SK-N-SH (cell line): ENCODE measurements around the gene KCNJ15. TPM values are rescaled to one million over a fixed set of nuclear protein-coding genes. Genes with fewer than 3 reads are reported as not detected.

ENCODE experiments used
- CTCF ChIA-PET: fragments of 300-600, 350-600 bp; formaldehyde crosslinking; extraction: SDS; loops from one replicate; lab custom pipeline; 2021; lab: Yijun Ruan, JAX
- POLR2A ChIA-PET: fragments of 350-600 bp; sonication (Branson Sonifier 250); formaldehyde crosslinking; extraction: SDS; loops from one replicate; lab custom pipeline; 2020; ENCODE audit warnings: antibody characterized with exemption, inconsistent platforms; lab: Yijun Ruan, JAX
- DNase-seq: peaks from one replicate; pipeline ENCODE4 v3.0.0; 2012
- H2AFZ ChIP-seq: fragments of 200-600 bp; sonication (generic); 2 replicates; pipeline ENCODE4 v1.8.1; 2016; ENCODE audit warnings: antibody characterized with exemption, mild to moderate bottlenecking, low read depth
- H3F3A ChIP-seq: fragments of 200-600 bp; sonication (generic); replicated peaks from 2 replicates; pipeline ENCODE3; 2016; ENCODE audit warnings: antibody characterized with exemption, mild to moderate bottlenecking; ENCODE audit not compliant: insufficient read depth
- H3K27ac ChIP-seq, 2 experiments: fragments of 200-500 bp in 1 of 2; fragments of 200-600 bp in 1 of 2; sonication (Bioruptor generic) in 1 of 2; sonication (generic), shearing (Covaris generic) in 1 of 2; 2 replicates each; pipeline versions ENCODE4 v1.5.1 to v1.6.1; 2014 to 2016; ENCODE audit warnings: low read depth in 2 of 2, inconsistent platforms in 1 of 2, low read length in 1 of 2, mild to moderate bottlenecking in 1 of 2, mixed read lengths in 1 of 2
- H3K27me3 ChIP-seq: fragments of 200-600 bp; sonication (generic), shearing (Covaris generic); 2 replicates; pipeline ENCODE4 v1.6.1; 2016; ENCODE audit warnings: mixed run types; ENCODE audit not compliant: insufficient read depth
- H3K36me3 ChIP-seq, 2 experiments: fragments of 200-500 bp in 1 of 2; fragments of 200-600 bp in 1 of 2; sonication (Bioruptor generic) in 1 of 2; sonication (generic) in 1 of 2; replicated peaks in 1 of 2; 2 replicates each; pipeline versions ENCODE3 to v1.5.1; 2014 to 2016; ENCODE audit warnings: low read length in 1 of 2, mild to moderate bottlenecking in 1 of 2; ENCODE audit not compliant: insufficient read depth in 2 of 2, control insufficient read depth in 1 of 2
- H3K4me1 ChIP-seq, 2 experiments: fragments of 200-500 bp in 1 of 2; fragments of 200-600 bp in 1 of 2; sonication (Bioruptor generic) in 1 of 2; sonication (generic), shearing (Covaris generic) in 1 of 2; 2 replicates each; pipeline versions ENCODE4 v1.5.1 to v1.6.1; 2014 to 2016; ENCODE audit warnings: low read depth in 1 of 2, low read length in 1 of 2, mixed run types in 1 of 2; ENCODE audit not compliant: insufficient read depth in 2 of 2, control insufficient read depth in 1 of 2
- H3K4me2 ChIP-seq: fragments of 200-600 bp; sonication (generic), shearing (Covaris generic); 2 replicates; pipeline ENCODE4 v1.6.1; 2017; ENCODE audit warnings: mixed run types
- H3K4me3 ChIP-seq, 2 experiments: fragments of 200-500 bp in 1 of 2; fragments of 200-600 bp in 1 of 2; sonication (Bioruptor generic) in 1 of 2; sonication (generic), shearing (Covaris generic) in 1 of 2; 2 replicates each; pipeline versions ENCODE4 v1.5.1 to v1.8.1; 2014 to 2016; ENCODE audit warnings: low read depth in 2 of 2, inconsistent platforms in 1 of 2, low read length in 1 of 2, mild to moderate bottlenecking in 1 of 2, mixed read lengths in 1 of 2, moderate library complexity in 1 of 2
- H3K79me2 ChIP-seq: fragments of 200-600 bp; sonication (generic); 2 replicates; pipeline ENCODE4 v1.8.1; 2017; ENCODE audit warnings: mild to moderate bottlenecking; ENCODE audit not compliant: insufficient read depth
- H3K9ac ChIP-seq: fragments of 200-600 bp; sonication (generic); 2 replicates; pipeline ENCODE4 v1.6.1; 2017; ENCODE audit warnings: mixed run types
- H3K9me2 ChIP-seq: fragments of 200-600 bp; sonication (generic); 2 replicates; pipeline ENCODE4 v1.6.1; 2017; ENCODE audit warnings: mixed run types
- H3K9me3 ChIP-seq: fragments of 200-600 bp; sonication (generic); 2 replicates; pipeline ENCODE4 v1.6.1; 2017; ENCODE audit warnings: mixed run types, mild to moderate bottlenecking, moderate library complexity
- H4K20me1 ChIP-seq: fragments of 200-600 bp; sonication (generic); 2 replicates; pipeline ENCODE4 v1.6.1; 2017; ENCODE audit warnings: mild to moderate bottlenecking, mixed run types; ENCODE audit not compliant: insufficient read depth
- CHD2 ChIP-seq: fragments of 150-350 bp; IDR thresholded peaks from 2 replicates; pipeline ENCODE4 v1.6.1; 2018; ENCODE audit warnings: low read length; ENCODE audit not compliant: partially characterized antibody
- ELF1 ChIP-seq: IDR thresholded peaks from 2 replicates; pipeline ENCODE4 v1.4.0; 2012
- EP300 ChIP-seq, 2 experiments: IDR thresholded peaks; 2 replicates each; pipeline versions ENCODE4 v1.4.0 to v1.6.1; 2012; ENCODE audit warnings: borderline replicate concordance in 1 of 2, low read depth in 1 of 2, low read length in 1 of 2
- FOSL2 ChIP-seq: IDR thresholded peaks from 2 replicates; pipeline ENCODE4 v1.4.0; 2012; ENCODE audit warnings: low read depth, mild to moderate bottlenecking, moderate library complexity, borderline replicate concordance
- FOXJ3 ChIP-seq: sonication (generic); formaldehyde crosslinking; IDR thresholded peaks from 2 replicates; pipeline ENCODE4 v1.5.1; 2020; ENCODE audit warnings: mild to moderate bottlenecking, missing genetic modification reagents
- FOXM1 ChIP-seq: IDR thresholded peaks from 2 replicates; pipeline ENCODE4 v1.4.0; 2012; ENCODE audit warnings: low read depth, mild to moderate bottlenecking
- GABPA ChIP-seq: IDR thresholded peaks from 2 replicates; pipeline ENCODE4 v1.4.0; 2012; ENCODE audit warnings: low read depth, mild to moderate bottlenecking
- JUND ChIP-seq: IDR thresholded peaks from 2 replicates; pipeline ENCODE4 v1.4.0; 2012
- MAX ChIP-seq: IDR thresholded peaks from 2 replicates; pipeline ENCODE4 v1.4.0; 2012; ENCODE audit warnings: low read depth
- MEF2A ChIP-seq: IDR thresholded peaks from 2 replicates; pipeline ENCODE4 v1.4.0; 2012; ENCODE audit warnings: low read depth, borderline replicate concordance
- NFIC ChIP-seq: IDR thresholded peaks from 2 replicates; pipeline ENCODE4 v1.4.0; 2012; ENCODE audit warnings: borderline replicate concordance
- PBX3 ChIP-seq: IDR thresholded peaks from 2 replicates; pipeline ENCODE4; 2012
- POLR2AphosphoS5 ChIP-seq: IDR thresholded peaks from 2 replicates; pipeline ENCODE4 v1.6.1; 2012; ENCODE audit warnings: low read depth, low read length
- RAD21 ChIP-seq: IDR thresholded peaks from 2 replicates; pipeline ENCODE4 v1.6.1; 2012; ENCODE audit warnings: mild to moderate bottlenecking, low read length
- RXRA ChIP-seq: IDR thresholded peaks from 2 replicates; pipeline ENCODE4 v1.4.0; 2012; ENCODE audit warnings: low read depth, mild to moderate bottlenecking, borderline replicate concordance
- TCF12 ChIP-seq: IDR thresholded peaks from 2 replicates; pipeline ENCODE4 v1.4.0; 2012
- TEAD4 ChIP-seq: IDR thresholded peaks from 2 replicates; pipeline ENCODE4 v1.4.0; 2012; ENCODE audit warnings: mild to moderate bottlenecking, borderline replicate concordance; ENCODE audit not compliant: insufficient read depth
- USF1 ChIP-seq: IDR thresholded peaks from 2 replicates; pipeline ENCODE4 v1.4.0; 2012; ENCODE audit warnings: low read depth, borderline replicate concordance
- WGBS: methylation state at CpG from one replicate; pipeline ENCODE4 v1.1.6; 2017; ENCODE audit warnings: low lambda C conversion rate; 5-methylcytosine and 5-hydroxymethylcytosine counted together
- polyA plus RNA-seq, 3 experiments: library from polyadenylated mRNA; depleted of rRNA; stranded (reverse); fragments of >200 nt; gene quantifications; 2 replicates each; pipeline ENCODE4 v1.2.3, GENCODE V29; 2012

The KCNJ15 gene
- polyA plus RNA-seq, 1 of the 3 experiments (the other 2 are of a cell fraction) = 0.03 TPM

GRCh38 chr21:38244885-38245869, 11.6 kb upstream of the KCNJ15 start:
- H3K9ac ChIP-seq = peak overlapping the region; percentile 60; the same call in 1 of the 2 replicates
- ChIA-PET CTCF (interaction anchor here (0.9 to 1.0 kb wide), 2 partner anchors 27 to 102 kb away, joined by 3 read pairs; no protein-coding TSS in a partner anchor), POLR2A (no interaction called here)
- H3K4me1 ChIP-seq = peaks cover 0 to 8% of the 10 kb centered on the region in 2 experiments; a peak in 2 of 4 replicates
- no peaks in the 10 kb centered on the region for H3K79me2 ChIP-seq
- TF ChIP-seq USF1 (0 out of 2 replicates have a peak, but pooled peaks have one; percentile 8), JUND (peak; percentile 76), NFIC (peak; percentile 52), MAX (peak; percentile 54; the same call in 1 of the 2 replicates), TEAD4 (peak; percentile 46; the same call in 1 of the 2 replicates), TCF12 (peak; percentile 83), POLR2AphosphoS5 (peak; percentile 34; the same call in 1 of the 2 replicates), MEF2A (peak; percentile 20; the same call in 1 of the 2 replicates), FOXJ3 (no peak), FOXM1 (peak; percentile 45; the same call in 1 of the 2 replicates), CHD2 (no peak), EP300 (IDR thresholded peaks at IDR 0.05; ENCODE audit: borderline replicate concordance in 1 of 2, low read depth in 1 of 2, low read length in 1 of 2) (peak in 1 of 2 experiments; percentile 84; a peak in 2 of 4 replicates), FOSL2 (peak; percentile 90), PBX3 (peak; percentile 61), GABPA (0 out of 2 replicates have a peak, but pooled peaks have one; percentile 36), RXRA (peak; percentile 57; the same call in 1 of the 2 replicates), ELF1 (no peak), RAD21 (no peak)
- H3K36me3 ChIP-seq = no peaks in the 10 kb centered on the region
- H3K9me3 ChIP-seq = no peaks in the 10 kb centered on the region
- DNase-seq = no peak
- H3F3A ChIP-seq = peaks cover 26% of the 10 kb centered on the region
- H3K27me3 ChIP-seq = no peaks in the 10 kb centered on the region
- H3K4me2 ChIP-seq = peak overlapping the region; percentile 61
- H2AFZ ChIP-seq = peak overlapping the region; percentile 84
- H4K20me1 ChIP-seq = no peaks in the 10 kb centered on the region
- 20% methylated on average over 9 of the region's 9 CpGs for WGBS
- no peak overlapping the region for H3K4me3 ChIP-seq
- H3K27ac ChIP-seq = peak overlapping the region in 1 of 2 experiments; percentile 91; a peak in 2 of 4 replicates
- no peaks in the 10 kb centered on the region for H3K9me2 ChIP-seq
